ENCODE measurements around the gene FOXO6. TPM values are rescaled to one million over a fixed set of nuclear protein-coding genes. Genes with fewer than 3 reads are reported as not detected.

The FOXO6 gene
- total RNA-seq, 4 donors from 2014 or later = 0.44 to 4.4 (median 1.7) TPM

DNA sequence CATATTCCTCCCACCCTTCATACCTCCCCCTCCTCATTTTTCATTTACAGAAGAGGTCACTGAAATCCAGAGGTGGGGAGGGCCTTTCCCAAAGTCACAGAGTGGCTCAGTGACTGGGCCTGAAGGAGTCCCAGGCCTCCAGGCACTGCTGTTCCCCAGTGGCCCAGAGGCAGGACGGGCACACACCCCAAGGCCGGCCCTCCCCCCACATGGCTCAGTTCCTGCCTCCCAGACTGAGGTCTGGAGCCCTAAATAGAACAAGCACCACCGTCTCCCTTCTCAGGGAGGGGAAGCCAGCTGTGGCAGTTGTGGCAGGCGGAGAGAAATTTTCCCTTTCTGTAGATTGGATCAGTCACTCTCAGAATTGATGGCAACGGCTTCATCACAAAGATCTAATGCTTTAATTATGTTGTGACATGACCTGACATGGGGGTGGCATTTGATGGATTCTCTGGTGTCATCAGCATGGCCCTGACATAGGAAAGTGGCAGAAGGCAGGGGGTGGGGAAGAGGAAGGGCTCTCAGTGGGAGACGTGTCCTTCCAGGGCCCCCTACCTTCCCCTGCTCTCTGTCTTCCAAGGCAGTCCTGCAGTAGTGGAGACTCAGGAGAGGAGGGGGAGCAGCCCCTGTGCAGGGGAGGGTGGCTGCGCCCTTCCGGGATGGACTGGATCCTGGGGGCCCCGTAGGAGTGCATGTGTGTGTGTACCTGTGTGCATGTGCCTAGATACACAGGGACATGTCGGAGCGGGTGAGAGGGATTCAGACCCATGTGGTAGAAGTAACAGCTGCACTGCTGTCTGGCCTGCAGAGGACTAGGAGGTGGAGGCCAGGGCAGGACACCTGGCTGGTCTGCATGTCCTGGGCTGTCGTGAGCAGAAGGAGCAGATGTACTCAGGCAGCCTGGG is 41.2 kb upstream of the FOXO6 start:
- Histone ChIP-seq H3K4me3 (no peak overlapping the region), H3K27me3 (no peaks in the 10 kb centered on the region), H3K4me1 (peaks cover 0 to 16% (median 0%) of the 10 kb centered on the region in 4 donors), H3K36me3 (no peaks in the 10 kb centered on the region), H3K9me3 (no peaks in the 10 kb centered on the region), H3K27ac (no peak overlapping the region)
- 60 to 63% methylated on average over 12 of the region's 12 CpGs for WGBS, 2 donors
- TF ChIP-seq, protein P1, sequence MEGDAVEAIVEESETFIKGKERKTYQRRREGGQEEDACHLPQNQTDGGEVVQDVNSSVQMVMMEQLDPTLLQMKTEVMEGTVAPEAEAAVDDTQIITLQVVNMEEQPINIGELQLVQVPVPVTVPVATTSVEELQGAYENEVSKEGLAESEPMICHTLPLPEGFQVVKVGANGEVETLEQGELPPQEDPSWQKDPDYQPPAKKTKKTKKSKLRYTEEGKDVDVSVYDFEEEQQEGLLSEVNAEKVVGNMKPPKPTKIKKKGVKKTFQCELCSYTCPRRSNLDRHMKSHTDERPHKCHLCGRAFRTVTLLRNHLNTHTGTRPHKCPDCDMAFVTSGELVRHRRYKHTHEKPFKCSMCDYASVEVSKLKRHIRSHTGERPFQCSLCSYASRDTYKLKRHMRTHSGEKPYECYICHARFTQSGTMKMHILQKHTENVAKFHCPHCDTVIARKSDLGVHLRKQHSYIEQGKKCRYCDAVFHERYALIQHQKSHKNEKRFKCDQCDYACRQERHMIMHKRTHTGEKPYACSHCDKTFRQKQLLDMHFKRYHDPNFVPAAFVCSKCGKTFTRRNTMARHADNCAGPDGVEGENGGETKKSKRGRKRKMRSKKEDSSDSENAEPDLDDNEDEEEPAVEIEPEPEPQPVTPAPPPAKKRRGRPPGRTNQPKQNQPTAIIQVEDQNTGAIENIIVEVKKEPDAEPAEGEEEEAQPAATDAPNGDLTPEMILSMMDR (IDR thresholded peaks at IDR 0.05) = no peak
- no peak for TF ChIP-seq POLR2A (IDR thresholded peaks at IDR 0.05)
- no peak for TF ChIP-seq EP300 (IDR thresholded peaks at IDR 0.05)
- no peak for DNase-seq (ENCODE audit: low spot score in 2 of 2)

DNA sequence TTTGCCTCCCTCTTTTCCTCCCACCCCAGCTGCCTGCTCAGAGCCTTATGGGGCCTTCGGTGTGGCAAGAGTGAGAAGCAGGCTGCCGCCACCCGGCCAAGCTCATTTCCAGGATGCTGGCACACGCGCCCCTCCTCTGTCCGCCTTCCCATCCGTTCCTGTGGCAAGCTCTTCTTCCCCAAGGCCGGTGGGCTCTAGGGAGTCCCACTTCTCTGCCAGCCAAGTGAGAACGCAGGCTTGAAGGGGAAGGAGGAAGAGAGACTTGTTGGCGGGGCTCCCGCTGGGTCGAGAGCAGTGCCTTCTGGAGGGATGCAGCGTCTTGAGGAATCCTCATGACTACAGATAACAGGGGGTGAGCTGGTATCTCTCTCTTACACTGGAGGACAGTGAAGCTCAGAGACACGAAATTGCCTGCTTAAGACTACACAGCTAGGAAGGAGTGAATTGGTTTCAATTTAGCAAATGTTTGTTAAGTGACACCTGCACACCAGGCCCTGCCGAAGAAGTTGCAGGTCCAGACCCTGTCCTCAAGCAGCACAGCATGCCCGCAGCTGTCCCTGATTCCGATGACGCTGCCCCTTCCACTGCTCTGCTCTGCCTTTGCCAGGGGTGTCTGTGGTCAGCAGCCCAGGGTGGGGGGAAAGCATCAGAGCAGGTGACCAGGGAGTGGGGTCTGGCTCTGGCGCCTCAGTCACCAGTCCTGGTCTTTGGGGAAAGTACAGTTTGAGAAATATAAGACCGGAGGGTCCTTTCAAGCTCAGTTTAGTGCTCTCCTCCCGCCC is 40.1 kb upstream of the FOXO6 start:
- no peaks in the 10 kb centered on the region for H3K9me3 ChIP-seq
- WGBS, 2 donors = 86 to 90% methylated on average over 20 to 21 of the region's 21 CpGs
- no peak overlapping the region for H3K27ac ChIP-seq
- peaks cover 0 to 16% (median 0%) of the 10 kb centered on the region in 4 donors for H3K4me1 ChIP-seq
- no peaks in the 10 kb centered on the region for H3K27me3 ChIP-seq
- no peak overlapping the region for H3K4me3 ChIP-seq
- no peak for DNase-seq (ENCODE audit: low spot score in 2 of 2)
- TF ChIP-seq, protein P1 (IDR thresholded peaks at IDR 0.05) = no peak
- no peak for TF ChIP-seq EP300 (IDR thresholded peaks at IDR 0.05)
- TF ChIP-seq POLR2A (IDR thresholded peaks at IDR 0.05) = no peak
- no peaks in the 10 kb centered on the region for H3K36me3 ChIP-seq

DNA sequence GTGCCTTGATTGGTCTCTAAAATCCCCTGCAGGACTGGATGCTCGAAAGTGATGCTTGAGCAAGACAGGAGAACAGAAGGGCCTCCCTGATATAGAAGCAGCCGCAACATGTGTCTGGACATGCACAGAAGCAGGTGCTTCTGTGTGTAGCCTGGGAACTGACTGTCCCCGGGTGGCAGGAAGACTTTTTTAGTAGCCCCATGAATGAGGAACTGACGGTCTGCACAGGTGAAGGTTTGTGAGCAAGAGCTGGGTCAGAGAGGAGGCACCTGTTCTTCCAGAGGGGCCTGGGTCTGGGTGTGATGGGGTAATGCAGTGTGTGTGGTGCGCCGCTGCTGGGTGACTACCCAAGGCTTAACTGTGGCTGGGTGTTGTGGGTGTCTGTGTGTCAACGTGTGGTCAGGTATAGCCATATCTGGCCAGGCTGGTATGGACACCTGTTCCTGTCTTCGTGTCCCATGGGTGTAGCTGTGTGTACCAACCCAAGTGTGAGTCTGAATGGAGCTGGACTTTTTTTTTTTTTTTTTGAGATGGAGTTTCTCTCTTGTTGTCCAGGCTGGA is 39.1 kb upstream of the FOXO6 start:
- Histone ChIP-seq H3K9me3 (no peaks in the 10 kb centered on the region), H3K36me3 (no peaks in the 10 kb centered on the region), H3K27me3 (no peaks in the 10 kb centered on the region), H3K4me1 (peaks cover 0 to 16% (median 0%) of the 10 kb centered on the region in 4 donors), H3K27ac (no peak overlapping the region), H3K4me3 (no peak overlapping the region)
- TF ChIP-seq EP300 (IDR thresholded peaks at IDR 0.05) = no peak
- TF ChIP-seq POLR2A (IDR thresholded peaks at IDR 0.05) = no peak
- TF ChIP-seq, protein P1 (IDR thresholded peaks at IDR 0.05) = no peak
- 90 to 92% methylated on average over 8 of the region's 8 CpGs for WGBS, 2 donors
- no peak for DNase-seq (ENCODE audit: low spot score in 2 of 2)

DNA sequence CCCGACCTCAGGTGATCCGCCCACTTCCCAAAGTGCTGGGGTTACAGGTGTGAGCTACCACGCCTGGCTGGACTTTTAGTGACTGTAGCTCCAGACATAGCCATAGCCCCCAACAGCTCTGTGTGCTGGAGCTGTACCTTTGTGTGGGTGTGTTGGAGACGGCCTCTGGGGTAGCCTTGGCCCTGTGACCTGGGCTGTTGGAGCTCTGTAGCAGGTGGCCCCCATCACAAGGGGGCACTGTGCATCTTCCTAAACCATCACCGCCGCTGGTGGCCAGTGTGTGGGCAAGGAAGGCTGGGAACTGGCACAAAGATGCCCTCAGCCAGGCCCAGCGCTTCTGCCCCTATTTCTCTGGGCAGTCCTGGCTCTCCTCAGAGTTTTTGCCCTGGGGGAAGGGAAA is 38.4 kb upstream of the FOXO6 start:
- DNase-seq (ENCODE audit: low spot score in 2 of 2) = no peak
- Histone ChIP-seq H3K36me3 (no peaks in the 10 kb centered on the region), H3K27ac (no peak overlapping the region), H3K4me1 (peaks cover 0 to 16% (median 0%) of the 10 kb centered on the region in 4 donors), H3K27me3 (no peaks in the 10 kb centered on the region), H3K4me3 (no peak overlapping the region), H3K9me3 (no peaks in the 10 kb centered on the region)
- 64 to 69% methylated on average over 7 of the region's 7 CpGs for WGBS, 2 donors
- TF ChIP-seq EP300 (IDR thresholded peaks at IDR 0.05) (no peak), POLR2A (IDR thresholded peaks at IDR 0.05) (no peak)
- TF ChIP-seq, protein P1 (IDR thresholded peaks at IDR 0.05) = no peak

Measured in tibial nerve (tissue), 4 donors.